HG02763 (cell line): ENCODE measurements around the gene FAR1.
"Not testable (repeated sequence)": the region's sequence is repeated elsewhere in the genome, so short reads cannot be mapped to it uniquely, and the experiment has no call there.

Experiments
- ATAC-seq: cut with Tn5 transposase; IDR thresholded peaks from one replicate; pipeline ENCODE4 v1.9.1; 2021; ENCODE audit warnings: mild to moderate bottlenecking, moderate library complexity; ENCODE audit not compliant: unreplicated experiment

Gene FAR1, protein sequence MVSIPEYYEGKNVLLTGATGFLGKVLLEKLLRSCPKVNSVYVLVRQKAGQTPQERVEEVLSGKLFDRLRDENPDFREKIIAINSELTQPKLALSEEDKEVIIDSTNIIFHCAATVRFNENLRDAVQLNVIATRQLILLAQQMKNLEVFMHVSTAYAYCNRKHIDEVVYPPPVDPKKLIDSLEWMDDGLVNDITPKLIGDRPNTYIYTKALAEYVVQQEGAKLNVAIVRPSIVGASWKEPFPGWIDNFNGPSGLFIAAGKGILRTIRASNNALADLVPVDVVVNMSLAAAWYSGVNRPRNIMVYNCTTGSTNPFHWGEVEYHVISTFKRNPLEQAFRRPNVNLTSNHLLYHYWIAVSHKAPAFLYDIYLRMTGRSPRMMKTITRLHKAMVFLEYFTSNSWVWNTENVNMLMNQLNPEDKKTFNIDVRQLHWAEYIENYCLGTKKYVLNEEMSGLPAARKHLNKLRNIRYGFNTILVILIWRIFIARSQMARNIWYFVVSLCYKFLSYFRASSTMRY

DNA sequence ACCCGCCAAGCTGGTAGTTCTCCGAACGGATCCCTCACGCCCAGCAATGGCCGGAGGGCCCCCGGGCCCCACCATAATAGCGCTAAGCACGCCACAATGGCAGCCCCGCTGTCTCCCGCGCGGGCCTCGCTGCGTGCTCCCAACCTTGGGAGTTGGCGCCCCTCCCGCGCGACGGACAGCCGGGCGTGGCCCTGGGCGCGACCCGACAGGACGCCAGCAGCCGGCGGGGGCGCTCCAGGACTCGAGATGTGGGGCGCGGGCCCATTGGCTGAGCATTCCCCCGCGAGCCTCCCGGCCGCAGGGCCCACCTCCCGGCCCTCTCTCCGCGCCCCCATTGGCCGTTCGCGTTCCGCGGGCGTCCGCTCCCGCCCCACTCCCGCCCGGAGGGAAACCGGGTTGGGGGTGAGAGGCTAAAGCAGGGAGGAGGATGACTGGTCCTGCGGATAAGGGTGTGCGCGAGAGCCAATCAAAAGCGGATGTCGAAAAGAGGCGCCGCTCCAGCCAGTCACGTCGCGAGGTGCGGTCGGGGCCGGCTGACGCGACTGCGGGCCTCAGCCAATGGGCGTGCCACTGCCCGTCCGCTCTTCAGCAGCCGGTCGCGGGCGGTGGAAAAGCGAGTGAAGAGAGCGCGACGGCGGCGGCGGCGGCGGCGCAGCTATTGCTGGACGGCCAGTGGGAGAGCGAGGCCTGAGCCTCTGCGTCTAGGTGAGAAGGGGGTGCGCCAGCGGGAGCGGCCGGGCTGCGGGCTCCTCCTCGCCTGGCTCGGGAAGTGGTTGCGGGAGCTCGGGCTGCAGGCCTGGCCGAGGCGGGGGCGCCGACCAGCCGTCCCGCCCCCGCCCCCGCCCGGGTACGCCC, at the start of gene FAR1:
Gene FAR1 (plus strand): TSS at position 567 of the 855 bp plus-strand sequence. CDS start 26,098 bp downstream, outside the sequence.
- peak; percentile 87 for ATAC-seq

DNA sequence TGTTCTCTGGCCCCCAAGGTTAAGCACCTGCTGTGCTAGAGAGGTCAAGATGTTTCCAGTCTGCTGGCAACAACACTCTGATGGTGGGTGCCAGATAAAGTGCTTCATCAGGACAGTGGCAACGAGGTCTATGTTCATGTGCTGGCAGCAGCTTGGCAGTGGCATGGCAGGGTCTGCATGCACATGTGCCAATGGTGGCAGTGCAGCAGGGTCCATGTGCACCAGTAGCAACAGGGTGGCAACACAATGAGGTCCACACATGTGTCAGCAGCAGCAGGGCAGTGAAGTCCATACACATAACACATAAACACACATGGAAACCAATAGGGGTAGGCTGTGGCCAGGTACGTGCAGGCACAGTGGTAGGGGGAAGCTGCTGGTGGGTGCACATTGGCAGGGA, 48.4 kb upstream of the FAR1 start:
- ATAC-seq = no peak

DNA sequence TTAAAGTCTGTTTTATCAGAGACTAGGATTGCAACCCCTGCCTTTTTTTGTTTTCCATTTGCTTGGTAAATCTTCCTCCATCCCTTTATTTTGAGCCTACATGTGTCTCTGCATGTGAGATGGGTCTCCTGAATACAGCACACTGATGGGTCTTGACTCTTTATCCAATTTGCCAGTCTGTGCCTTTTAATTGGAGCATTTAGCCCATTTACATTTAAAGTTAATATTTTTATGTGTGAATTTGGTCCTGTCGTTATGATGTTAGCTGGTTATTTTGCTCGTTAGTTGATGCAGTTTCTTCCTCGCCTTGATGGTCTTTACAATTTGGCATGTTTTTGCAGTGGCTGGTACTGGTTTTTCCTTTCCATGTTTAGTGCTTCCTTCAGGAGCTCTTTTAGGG, 41.6 kb upstream of the FAR1 start:
- not testable (repeated sequence) for ATAC-seq

DNA sequence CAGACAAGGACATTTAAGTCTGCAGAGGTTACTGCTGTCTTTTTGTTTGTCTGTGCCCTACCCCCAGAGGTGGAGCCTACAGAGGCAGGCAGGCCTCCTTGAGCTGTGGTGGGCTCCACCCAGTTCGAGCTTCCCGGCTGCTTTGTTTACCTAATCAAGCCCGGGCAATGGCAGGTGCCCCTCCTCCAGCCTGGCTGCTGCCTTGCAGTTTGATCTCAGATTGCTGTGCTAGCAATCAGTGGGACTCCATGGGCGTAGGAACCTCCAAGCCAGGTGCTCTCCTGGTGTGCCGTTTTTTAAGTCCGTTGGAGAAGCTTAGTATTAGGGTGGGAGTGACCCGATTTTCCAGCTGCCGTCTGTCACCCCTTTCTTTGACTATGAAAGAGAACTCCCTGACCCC, 39.8 kb upstream of the FAR1 start:
- ATAC-seq = not testable (repeated sequence)

DNA sequence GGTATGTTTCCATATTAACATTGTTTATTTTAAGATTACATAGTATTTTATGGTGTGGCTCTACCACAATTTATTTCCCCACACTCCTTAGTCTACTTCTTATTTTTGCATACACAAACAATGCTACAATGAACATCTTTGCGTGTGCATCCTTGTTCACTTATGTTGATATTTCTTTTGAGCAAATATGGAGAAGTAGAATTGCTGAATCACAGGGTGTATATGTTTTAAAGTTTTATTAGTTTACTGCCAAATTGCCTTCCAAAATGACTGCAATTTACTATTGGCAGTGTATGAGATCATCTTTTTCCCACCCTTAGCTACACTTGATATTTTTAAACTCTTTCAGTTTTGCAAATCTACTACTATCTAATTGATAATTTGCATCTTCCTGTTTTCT, 38.7 kb upstream of the FAR1 start:
- ATAC-seq = no peak

DNA sequence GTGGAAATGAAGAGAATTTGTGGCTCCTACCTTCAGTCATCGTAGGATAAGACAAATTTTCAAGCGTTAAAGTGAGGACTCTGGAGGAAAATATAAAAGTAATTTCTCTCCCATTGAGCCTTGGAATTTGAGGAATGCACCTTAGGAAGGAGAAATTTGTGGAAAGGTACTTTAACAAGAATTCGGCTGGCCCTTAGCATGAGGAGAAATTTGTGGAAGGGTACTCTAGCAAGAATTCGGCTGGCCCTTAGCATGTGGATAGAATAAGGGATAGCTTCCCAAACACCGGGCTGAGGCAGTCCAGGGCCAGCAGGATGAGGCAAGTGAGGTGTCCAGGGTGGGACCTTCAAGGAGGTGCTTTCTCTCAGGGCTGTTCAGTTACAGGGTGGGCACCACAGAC, 33.2 kb upstream of the FAR1 start:
- ATAC-seq = no peak

DNA sequence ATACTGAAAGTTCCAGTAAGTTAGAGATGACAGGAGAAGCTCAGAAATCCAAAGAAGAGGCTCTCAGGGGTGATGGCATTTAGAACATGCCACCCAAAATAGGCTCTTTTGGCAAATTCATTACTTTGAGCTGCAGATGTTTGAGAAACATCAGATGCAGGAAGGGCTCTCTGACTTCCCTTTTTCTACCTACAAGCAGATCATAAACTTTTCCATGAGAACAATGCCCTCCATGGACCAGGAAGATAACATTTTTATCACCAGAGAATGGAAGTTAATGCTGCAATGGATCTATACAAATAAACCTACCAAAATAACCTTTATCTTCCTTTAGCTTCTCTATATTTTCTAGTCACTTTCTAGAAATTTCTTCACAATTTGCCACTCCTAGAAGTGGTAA, 32.7 kb upstream of the FAR1 start:
- ATAC-seq = no peak

DNA sequence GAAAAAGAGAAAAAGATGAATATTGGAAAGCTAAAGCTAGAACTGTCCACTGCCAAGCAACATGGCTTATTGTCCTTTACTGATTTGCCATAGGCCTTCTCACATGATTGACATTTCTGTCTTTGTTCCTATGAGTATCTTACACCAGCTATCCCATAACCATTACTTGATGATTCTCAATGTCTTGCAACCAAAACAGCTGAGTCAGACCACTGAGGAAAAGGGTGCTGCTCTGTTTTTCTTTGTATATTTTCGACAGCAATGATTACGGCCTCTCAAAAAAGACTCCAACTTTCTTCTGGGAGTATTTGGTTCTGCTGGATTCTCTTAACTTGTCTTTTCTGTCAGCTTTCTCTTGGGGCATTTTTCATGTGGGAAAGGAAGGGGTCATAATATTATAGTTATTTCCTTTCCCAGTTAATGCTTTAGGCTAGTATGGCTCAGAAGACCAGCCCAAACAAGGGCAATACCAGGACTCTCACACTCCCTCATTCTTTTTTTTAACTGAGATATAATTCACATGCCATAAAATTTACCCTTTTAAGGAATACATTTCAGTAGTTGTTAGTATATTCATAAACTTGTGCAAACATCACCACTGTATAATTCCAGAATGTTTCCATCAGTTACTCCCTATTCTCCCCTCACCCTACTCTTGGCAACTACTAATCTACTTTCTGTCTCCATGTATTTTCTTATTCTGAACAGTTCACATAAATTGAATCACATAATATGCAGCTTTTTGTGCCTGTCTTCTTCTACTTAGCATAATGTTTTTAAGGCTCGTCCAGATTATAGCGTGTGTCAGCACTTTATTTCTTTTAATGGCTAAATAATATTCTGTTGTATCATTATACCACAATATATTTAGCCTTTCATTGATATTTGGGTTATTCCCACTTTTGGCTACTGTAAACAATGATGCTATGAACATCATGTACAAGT, 31.1 kb upstream of the FAR1 start:
- no peak for ATAC-seq

DNA sequence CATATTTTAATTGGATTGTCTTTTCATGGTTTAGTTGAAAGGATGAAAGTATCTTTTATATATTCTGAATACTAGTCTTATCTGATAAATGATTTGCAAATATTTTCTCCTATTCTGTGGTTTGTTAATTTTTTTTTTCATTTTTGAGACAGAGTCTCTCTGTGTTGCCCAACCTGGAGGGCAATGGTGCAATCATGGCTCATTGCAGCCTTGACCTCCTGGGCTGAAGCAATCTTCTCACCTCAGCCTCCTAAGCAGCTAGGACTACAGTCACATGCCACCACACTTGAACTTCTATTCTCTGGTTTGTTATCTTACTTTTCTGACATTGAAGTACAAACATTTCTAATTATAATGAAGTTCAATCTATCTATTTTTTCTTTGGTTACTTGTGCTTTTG, 30.0 kb upstream of the FAR1 start:
- ATAC-seq = no peak

DNA sequence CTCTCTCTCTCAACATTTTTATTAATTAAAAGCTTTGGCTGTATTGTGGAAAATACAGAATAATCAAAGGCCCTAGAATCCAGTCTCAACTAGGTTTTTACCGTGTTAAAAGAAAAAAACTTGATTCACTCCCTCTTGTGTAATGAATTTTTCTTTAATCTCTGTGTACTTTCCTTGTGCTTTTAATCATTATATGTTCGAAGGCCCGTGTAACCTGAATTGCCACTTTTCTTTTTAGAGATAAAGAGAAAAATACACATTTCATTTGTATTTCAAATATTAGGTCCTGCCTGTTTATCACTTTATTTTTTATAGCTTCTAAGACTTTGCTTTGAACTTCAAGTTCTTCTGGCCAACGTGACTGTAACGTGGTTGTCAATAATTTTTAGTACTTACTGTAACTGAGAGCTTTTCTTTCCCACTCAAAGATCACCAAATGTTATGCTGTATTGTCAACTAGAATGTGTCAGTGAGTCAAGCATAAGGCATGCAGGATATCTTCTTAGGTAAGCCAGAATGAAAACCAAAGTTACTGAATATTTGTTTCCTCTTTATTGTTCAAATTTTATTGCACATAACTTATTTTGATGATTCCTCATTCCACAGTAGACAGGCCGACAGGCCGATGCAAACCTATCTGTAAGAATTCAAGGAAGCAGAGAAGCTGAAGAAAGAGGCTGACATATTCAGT, 23.3 kb upstream of the FAR1 start:
- ATAC-seq = no peak

DNA sequence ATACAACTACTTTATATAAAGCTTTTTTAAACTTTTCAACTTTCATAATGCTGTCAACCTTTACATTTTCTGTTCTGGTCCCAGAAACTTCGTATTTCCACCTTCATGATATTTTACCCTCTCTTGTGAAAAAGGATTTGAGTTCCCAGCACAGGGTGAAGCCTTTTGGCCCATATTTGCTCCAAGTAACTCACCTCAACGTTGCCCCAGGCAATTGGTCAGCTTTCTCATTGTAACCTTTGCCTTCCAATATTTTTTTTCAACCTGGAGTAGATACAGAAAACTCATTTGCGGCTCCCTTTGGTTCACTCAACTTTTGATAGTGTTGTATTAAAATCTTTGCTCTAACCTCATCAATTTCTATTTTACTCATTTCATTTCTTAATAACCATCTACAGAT, 21.1 kb upstream of the FAR1 start:
- ATAC-seq = no peak

DNA sequence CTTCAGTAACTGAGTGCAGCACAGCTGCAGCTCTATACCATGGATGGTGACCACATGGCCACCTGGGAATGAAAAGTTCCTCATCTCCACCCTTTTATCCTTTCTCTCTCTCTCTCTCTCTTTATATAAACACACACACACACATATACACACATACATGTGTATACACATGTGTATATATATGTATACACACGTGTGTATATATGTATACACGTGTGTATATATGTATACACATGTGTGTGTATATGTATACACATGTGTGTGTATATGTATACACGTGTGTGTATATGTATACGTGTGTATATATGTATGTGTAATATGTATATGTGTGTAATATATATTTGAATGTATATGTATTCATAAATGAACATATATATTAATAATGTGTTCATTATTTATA, 18.8 kb upstream of the FAR1 start:
- ATAC-seq = no peak

DNA sequence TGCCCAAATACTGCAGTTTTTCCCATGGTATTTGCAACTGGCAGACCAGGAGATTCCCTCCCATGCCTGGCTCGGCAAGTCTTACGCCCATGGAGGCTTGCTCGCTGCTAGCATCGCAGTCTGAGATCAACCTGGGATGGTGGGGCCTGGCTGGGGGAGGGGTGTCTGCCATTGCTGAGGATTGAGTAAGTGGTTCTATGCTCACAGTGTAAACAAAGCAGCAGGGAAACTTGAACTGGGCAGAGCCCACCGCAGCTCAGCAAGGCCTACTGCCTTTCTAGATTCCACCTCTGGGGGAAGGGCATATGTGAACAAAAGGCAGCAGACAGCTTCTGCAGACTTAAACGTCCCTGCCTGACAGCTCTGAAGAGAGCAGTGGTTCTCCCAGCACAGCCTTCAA, 17.0 kb upstream of the FAR1 start:
- ATAC-seq = not testable (repeated sequence)

DNA sequence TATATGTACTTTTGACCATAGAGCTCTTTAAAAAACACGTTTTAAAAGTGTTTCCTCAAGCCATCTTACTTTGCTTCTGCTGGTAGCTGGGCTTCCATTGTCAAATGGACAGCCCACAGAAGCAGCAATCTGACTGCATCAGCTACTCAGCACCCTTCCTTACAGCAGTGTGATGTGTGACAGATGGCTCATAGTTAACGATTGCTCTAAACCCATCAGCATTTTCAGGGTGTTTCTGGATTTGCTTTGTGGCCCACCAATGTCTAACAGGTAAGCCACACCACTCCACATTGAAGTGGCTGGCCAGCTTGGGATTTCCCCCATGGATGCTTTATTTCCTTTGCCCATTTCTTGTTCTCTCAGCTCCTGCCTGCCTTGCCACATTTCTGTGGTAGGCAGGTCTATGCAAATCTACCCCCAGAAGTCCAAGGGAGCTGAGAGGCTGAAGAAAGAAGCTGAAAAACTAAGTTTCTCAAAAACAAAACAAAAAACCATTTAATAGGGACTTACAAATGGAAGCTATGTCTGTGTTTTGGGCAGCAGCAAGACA, 7.3 kb upstream of the FAR1 start:
- ATAC-seq = no peak

DNA sequence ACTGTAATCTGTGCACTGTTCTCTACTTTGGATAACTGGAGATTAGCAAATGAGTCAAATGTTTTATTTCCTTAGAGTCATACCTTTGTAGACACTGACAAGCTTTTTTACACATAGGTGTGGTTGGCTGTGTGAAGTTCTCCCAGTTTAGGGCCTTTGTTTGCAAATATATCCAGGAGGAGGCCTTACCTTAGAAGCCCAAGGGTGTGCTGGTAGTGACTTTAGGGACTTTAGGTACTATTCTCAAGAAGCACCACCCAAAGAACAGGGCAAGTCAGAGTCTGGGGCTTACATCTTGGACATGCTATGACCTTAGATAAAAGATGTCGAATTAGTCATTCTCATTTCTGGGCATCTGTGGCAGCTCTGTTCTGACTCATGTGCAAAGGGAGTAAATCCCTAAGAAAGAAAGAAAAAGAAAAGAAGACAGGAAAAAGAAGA, 4.8 kb upstream of the FAR1 start:
- ATAC-seq = no peak

DNA sequence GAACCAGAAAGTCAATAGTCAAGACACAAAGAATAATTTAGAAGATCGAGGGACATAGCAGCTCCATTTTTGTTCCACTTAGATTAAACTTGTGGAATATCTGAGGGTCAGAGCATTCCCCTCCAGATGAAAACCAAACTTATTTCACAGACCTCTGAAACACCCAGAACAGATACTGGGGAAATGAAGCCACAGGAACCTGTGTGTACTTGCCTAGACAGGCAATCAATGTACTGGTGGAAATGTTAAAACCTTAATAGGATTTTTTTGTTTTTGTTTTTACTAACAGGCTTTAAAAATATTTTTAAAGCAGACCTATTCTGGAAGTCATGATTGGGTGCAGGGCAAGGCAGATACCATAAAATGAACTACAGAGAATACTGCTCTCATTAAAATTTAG, 4.1 kb upstream of the FAR1 start:
- ATAC-seq = no peak

DNA sequence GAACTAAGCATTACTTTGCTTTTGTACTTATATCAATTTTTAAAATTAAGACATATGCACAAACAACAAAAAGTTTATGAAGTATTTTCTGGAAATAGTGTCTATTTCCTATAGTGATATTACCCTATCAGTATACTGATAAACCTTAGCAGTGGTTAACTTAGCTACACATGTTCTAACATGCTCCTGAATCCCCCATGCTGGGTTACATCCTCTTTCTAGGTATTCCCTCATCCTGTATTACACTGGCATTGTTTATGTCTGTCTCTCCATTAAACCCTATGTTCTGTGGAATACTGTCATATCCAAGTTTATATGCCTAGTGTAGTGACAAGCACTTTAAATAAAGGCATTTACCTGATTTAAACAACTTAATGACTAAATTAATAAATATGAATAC, 1.8 kb upstream of the FAR1 start:
- ATAC-seq = no peak

DNA sequence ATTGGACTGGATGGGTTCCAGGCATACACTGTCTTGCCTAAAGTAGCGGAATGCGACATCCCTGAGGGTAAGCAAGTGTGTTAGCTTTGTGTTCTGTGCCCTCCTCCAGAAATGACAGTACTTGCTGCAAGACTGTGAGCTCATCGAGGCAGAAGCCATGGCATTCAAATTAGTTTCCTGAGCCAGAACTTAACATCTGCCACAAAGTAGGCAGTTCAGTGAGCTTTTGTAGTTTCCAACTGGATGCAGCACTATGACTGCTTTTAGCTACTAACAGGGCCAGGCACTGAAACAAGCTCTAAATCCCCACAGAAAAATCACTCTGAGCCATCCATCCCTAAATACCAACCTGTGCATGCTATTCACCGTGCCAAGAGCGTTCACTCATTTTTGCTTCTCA, 1.2 kb upstream of the FAR1 start:
- no peak for ATAC-seq

DNA sequence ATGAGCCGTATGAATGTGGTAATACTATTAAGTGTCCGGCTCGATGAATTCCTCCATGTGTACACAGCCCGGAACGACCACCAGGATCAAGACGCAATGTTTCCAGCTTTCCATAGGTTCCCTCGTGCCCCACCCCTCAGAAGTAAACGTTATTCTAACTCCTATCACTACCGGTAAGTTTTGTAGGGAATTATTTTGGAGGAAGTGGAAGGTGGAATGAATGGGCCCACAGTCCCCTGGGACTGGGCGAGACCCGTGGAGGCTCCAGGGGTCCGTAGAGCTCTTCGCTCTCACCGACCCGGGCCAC, 720 bp upstream of the FAR1 start:
- no peak for ATAC-seq

DNA sequence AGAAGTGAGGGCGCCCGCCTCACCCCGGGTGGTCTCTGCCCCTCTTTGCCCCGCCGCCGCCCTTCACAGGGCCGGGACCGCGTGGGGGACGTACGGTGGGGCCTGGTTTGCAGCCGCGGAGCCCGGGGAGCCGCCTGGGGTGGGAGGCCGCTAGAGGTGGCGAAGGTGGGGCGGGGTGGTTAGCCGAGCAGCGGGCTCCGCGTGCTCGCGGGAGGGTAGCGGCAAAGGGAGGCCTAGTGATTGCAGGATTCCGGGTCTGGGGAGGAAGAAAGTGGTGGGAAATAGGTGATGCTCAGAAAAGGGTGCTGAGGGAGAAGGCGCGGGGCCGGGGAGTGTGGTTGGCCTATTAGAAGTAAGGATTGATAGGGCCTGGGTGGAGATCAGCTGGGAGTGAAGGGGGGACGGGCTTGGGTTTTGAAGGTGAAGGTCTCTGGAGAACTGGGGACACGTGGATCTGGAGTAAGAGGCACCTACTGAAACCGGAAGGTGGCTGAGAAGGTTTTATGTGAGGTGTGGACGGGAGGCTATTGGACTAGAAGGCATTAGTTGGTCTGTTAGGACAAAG, 571 bp downstream of the FAR1 start:
- peak; percentile 6 for ATAC-seq
